ENCODE data around the gene ITIH6.

- no peak for TF ChIP-seq POLR2A (IDR thresholded peaks at IDR 0.05; ENCODE audit: low read depth, low read length)
- TF ChIP-seq TAF1 (IDR thresholded peaks at IDR 0.05; ENCODE audit: low read depth, low read length): no peak
- no peak for TF ChIP-seq POLR2AphosphoS5 (IDR thresholded peaks at IDR 0.05; ENCODE audit: low read depth, low read length)
- TF ChIP-seq POU2F2 (IDR thresholded peaks at IDR 0.05; ENCODE audit: low read depth, low read length): no peak
Observed at GRCh38 chrX:54711735-54712134, 86.3 kb downstream of the ITIH6 start.
